Fibroblast of lung (primary cell): ENCODE data around the gene TEX19. TPM values are rescaled to one million over a fixed set of nuclear protein-coding genes. Genes with fewer than 3 reads are reported as not detected.
"Not testable (repeated sequence)": the region's sequence is repeated elsewhere in the genome, so short reads cannot be mapped to it uniquely, and the experiment has no call there.

Experiments
- DNase-seq, 2 donors: peaks; one replicate each; pipeline versions ENCODE4 v3.0.0 to v3.0.0-alpha.2; 2010; ENCODE audit warnings: low read depth in 2 of 2
- H2AFZ ChIP-seq: 2 replicates; pipeline ENCODE4 v1.5.1; 2012; ENCODE audit warnings: low read length, control low read depth, inconsistent platforms
- H3K27ac ChIP-seq: 2 replicates; pipeline ENCODE4 v1.5.1; 2011; ENCODE audit warnings: low read length, control low read depth; ENCODE audit not compliant: insufficient read depth
- H3K27me3 ChIP-seq: 2 replicates; pipeline ENCODE4 v1.5.1; 2011; ENCODE audit warnings: mild to moderate bottlenecking, low read length; ENCODE audit not compliant: control insufficient read depth, insufficient read depth
- H3K36me3 ChIP-seq: 2 replicates; pipeline ENCODE4 v1.5.1; 2011; ENCODE audit warnings: low read length; ENCODE audit not compliant: control insufficient read depth, insufficient read depth
- H3K4me1 ChIP-seq: 2 replicates; pipeline ENCODE4 v1.5.1; 2011; ENCODE audit warnings: low read length; ENCODE audit not compliant: control insufficient read depth, insufficient read depth; ENCODE audit errors: extremely low read depth
- H3K4me2 ChIP-seq: 2 replicates; pipeline ENCODE4 v1.5.1; 2011; ENCODE audit warnings: low read length, control low read depth; ENCODE audit not compliant: insufficient read depth; ENCODE audit errors: extremely low read depth
- H3K4me3 ChIP-seq, 4 experiments: fragments of 200-600 bp in 1 of 4; sonication (generic) in 1 of 4; replicated peaks in 1 of 4; 2 replicates each; pipeline ENCODE4 v1.5.1; 2011 to 2016; ENCODE audit warnings: low read length in 4 of 4, low read depth in 3 of 4, mild to moderate bottlenecking in 3 of 4, control low read depth in 2 of 4, inconsistent platforms in 1 of 4, mixed read lengths in 1 of 4; ENCODE audit not compliant: insufficient read depth in 1 of 4; ENCODE audit errors: control extremely low read depth in 1 of 4
- H3K79me2 ChIP-seq: 2 replicates; pipeline ENCODE4 v1.5.1; 2012; ENCODE audit warnings: mild to moderate bottlenecking, low read length, inconsistent platforms; ENCODE audit not compliant: control insufficient read depth, insufficient read depth
- H3K9ac ChIP-seq: 2 replicates; pipeline ENCODE4 v1.5.1; 2011; ENCODE audit warnings: mild to moderate bottlenecking, low read length, control low read depth; ENCODE audit not compliant: insufficient read depth
- H3K9me3 ChIP-seq: 2 replicates; pipeline ENCODE4 v1.5.1; 2012; ENCODE audit warnings: low read depth, low read length; ENCODE audit not compliant: control insufficient read depth, insufficient read depth
- H4K20me1 ChIP-seq: 2 replicates; pipeline ENCODE4 v1.5.1; 2011; ENCODE audit warnings: low read length; ENCODE audit not compliant: control insufficient read depth, insufficient read depth; ENCODE audit errors: extremely low read depth
- EZH2 ChIP-seq: IDR thresholded peaks from 2 replicates; pipeline ENCODE4 v1.5.1; 2012; ENCODE audit warnings: low read length, control low read depth, mild to moderate bottlenecking; ENCODE audit errors: missing control alignments
- polyA plus RNA-seq, 2 donors: library from polyadenylated mRNA; depleted of rRNA in 1 of 2; stranded (reverse) in 1 of 2; unstranded in 1 of 2; fragments of >200 nt; gene quantifications; 2 replicates each; pipeline ENCODE4 v1.2.1, GENCODE V29; 2011 to 2012; ENCODE audit warnings: missing spikeins in 1 of 2
- total RNA-seq: library from RNA; depleted of rRNA; stranded (reverse); fragments of >200 nt; gene quantifications from 2 replicates; pipeline ENCODE4 v1.2.1, GENCODE V29; 2014
- TF ChIP-seq, protein P1 (sequence below), 2 donors: IDR thresholded peaks in 1 of 2; conservative IDR thresholded peaks in 1 of 2; 1 replicate in 1 of 2; 2 replicates in 1 of 2; pipeline ENCODE4 v1.5.1; 2011 to 2012; ENCODE audit warnings: low read length in 2 of 2, control low read depth in 1 of 2, inconsistent platforms in 1 of 2, low read depth in 1 of 2, mild to moderate bottlenecking in 1 of 2

Gene TEX19
- total and polyA plus RNA-seq, 2 donors (not counting 1 experiment from before 2014, with no cell fraction given), result 0.05 to 0.17 TPM

DNA sequence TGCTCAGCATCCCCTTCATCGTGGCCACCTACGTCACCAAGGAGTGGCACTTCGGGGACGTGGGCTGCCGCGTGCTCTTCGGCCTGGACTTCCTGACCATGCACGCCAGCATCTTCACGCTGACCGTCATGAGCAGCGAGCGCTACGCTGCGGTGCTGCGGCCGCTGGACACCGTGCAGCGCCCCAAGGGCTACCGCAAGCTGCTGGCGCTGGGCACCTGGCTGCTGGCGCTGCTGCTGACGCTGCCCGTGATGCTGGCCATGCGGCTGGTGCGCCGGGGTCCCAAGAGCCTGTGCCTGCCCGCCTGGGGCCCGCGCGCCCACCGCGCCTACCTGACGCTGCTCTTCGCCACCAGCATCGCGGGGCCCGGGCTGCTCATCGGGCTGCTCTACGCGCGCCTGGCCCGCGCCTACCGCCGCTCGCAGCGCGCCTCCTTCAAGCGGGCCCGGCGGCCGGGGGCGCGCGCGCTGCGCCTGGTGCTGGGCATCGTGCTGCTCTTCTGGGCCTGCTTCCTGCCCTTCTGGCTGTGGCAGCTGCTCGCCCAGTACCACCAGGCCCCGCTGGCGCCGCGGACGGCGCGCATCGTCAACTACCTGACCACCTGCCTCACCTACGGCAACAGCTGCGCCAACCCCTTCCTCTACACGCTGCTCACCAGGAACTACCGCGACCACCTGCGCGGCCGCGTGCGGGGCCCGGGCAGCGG is 15.7 kb downstream of the TEX19 start:
- H3K4me1 ChIP-seq, result no peaks in the 10 kb centered on the region
- H2AFZ ChIP-seq, result no peak overlapping the region
- H3K27me3 ChIP-seq, result peaks cover 46% of the 10 kb centered on the region
- TF ChIP-seq EZH2, result peak; percentile 81
- TF ChIP-seq, protein P1, sequence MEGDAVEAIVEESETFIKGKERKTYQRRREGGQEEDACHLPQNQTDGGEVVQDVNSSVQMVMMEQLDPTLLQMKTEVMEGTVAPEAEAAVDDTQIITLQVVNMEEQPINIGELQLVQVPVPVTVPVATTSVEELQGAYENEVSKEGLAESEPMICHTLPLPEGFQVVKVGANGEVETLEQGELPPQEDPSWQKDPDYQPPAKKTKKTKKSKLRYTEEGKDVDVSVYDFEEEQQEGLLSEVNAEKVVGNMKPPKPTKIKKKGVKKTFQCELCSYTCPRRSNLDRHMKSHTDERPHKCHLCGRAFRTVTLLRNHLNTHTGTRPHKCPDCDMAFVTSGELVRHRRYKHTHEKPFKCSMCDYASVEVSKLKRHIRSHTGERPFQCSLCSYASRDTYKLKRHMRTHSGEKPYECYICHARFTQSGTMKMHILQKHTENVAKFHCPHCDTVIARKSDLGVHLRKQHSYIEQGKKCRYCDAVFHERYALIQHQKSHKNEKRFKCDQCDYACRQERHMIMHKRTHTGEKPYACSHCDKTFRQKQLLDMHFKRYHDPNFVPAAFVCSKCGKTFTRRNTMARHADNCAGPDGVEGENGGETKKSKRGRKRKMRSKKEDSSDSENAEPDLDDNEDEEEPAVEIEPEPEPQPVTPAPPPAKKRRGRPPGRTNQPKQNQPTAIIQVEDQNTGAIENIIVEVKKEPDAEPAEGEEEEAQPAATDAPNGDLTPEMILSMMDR (conservative IDR thresholded peaks at IDR 0.05 in 1 of 2, IDR thresholded peaks at IDR 0.05 in 1 of 2; ENCODE audit: low read depth in 1 of 2, low read length in 2 of 2), result no peak
- H3K4me2 ChIP-seq, result no peak overlapping the region
- no peak overlapping the region for H3K4me3 ChIP-seq
- no peaks in the 10 kb centered on the region for H4K20me1 ChIP-seq
- no peak overlapping the region for H3K9ac ChIP-seq
- H3K27ac ChIP-seq, result no peak overlapping the region
- no peak for DNase-seq
- H3K36me3 ChIP-seq, result no peaks in the 10 kb centered on the region
- H3K79me2 ChIP-seq, result no peaks in the 10 kb centered on the region
- H3K9me3 ChIP-seq, result no peaks in the 10 kb centered on the region

DNA sequence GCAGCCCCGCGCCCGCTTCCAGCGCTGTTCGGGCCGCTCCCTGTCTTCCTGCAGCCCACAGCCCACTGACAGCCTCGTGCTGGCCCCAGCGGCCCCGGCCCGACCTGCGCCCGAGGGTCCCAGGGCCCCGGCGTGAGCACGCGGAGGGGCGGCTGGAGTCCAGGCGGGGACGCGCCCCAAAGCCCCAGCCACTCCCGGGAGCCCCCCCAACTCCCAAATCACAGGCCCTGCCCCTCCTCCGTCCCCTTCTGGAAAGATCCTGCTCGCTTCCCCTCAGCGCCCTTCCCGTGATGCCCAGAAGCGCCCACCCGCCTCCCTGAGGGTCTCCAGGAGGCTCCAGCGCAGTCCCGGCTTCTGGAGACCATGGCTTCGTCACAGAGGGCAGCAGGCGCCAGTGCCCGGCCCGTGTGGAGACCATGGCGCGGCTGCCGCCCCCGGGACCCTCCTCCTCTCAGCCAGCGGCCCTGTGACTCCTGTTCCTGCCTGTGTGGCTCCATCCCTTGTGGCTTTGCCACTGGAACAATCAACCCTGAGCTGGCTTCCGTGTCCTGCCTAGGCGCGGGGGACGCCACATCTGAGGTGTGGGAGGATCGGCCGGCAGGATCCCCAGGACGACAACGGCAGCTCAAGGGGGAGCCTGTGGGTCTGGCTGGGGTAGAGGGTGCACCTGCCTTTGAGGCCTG is 16.5 kb downstream of the TEX19 start:
- no peak for TF ChIP-seq EZH2
- TF ChIP-seq, protein P1 (conservative IDR thresholded peaks at IDR 0.05 in 1 of 2, IDR thresholded peaks at IDR 0.05 in 1 of 2; ENCODE audit: low read depth in 1 of 2, low read length in 2 of 2), result no peak
- H3K79me2 ChIP-seq, result no peaks in the 10 kb centered on the region
- H3K36me3 ChIP-seq, result no peaks in the 10 kb centered on the region
- no peaks in the 10 kb centered on the region for H3K9me3 ChIP-seq
- DNase-seq, result no peak
- peaks cover 41% of the 10 kb centered on the region for H3K27me3 ChIP-seq
- H3K4me1 ChIP-seq, result no peaks in the 10 kb centered on the region
- H3K4me3 ChIP-seq, result no peak overlapping the region
- no peaks in the 10 kb centered on the region for H4K20me1 ChIP-seq
- no peak overlapping the region for H2AFZ ChIP-seq
- H3K9ac ChIP-seq, result no peak overlapping the region
- no peak overlapping the region for H3K27ac ChIP-seq
- H3K4me2 ChIP-seq, result no peak overlapping the region

DNA sequence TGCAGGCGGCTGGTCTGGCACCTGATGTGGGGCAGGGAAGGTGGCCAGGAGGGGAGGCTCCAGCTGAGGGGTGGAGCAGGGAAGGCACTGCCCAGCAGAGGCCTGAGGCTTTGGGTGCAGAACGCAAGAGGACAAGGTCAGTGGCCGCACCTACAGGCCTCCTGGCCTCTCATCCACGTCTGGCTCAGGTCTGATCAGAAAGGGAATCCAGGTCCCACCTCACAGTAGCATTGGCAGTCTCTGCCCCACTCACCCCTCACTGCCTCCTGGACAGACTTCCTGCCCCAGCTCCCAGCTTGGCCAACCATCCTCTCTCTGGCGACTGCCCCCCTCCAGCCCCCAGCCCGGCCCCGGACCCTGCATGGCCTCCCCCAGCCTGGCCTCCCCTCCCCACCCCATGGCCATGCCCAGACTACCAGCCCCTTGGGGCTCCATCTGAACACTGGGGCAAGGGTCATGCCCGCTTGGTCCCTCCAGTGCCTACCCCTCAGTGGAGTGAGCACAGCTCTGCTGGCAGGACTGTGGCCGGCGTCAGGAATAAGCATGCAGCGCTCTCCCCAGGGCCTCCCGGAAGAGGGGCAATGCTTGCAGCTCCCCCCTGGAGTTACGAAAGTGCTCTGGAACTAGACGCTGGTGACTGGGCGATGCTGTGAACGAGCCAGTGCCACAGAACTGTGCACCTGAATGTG is 17.1 kb downstream of the TEX19 start:
- no peaks in the 10 kb centered on the region for H4K20me1 ChIP-seq
- H3K4me1 ChIP-seq, result no peaks in the 10 kb centered on the region
- no peaks in the 10 kb centered on the region for H3K36me3 ChIP-seq
- no peaks in the 10 kb centered on the region for H3K79me2 ChIP-seq
- H3K4me3 ChIP-seq, result no peak overlapping the region
- H3K9me3 ChIP-seq, result no peaks in the 10 kb centered on the region
- TF ChIP-seq EZH2, result no peak
- TF ChIP-seq, protein P1 (conservative IDR thresholded peaks at IDR 0.05 in 1 of 2, IDR thresholded peaks at IDR 0.05 in 1 of 2; ENCODE audit: low read depth in 1 of 2, low read length in 2 of 2), result no peak
- H2AFZ ChIP-seq, result no peak overlapping the region
- H3K4me2 ChIP-seq, result no peak overlapping the region
- peaks cover 37% of the 10 kb centered on the region for H3K27me3 ChIP-seq
- H3K27ac ChIP-seq, result no peak overlapping the region
- no peak for DNase-seq
- no peak overlapping the region for H3K9ac ChIP-seq

- DNase-seq, result not testable (repeated sequence)
- peaks cover 28% of the 10 kb centered on the region for H3K27me3 ChIP-seq
These were observed 18.2 kb downstream of the TEX19 start for GRCh38 chr17:82377294-82377693.

More at GRCh38 chr17:82377294-82377693, 18.2 kb downstream of the TEX19 start:
- not testable (repeated sequence) for H3K36me3 ChIP-seq, H3K9me3 ChIP-seq, H3K4me1 ChIP-seq, H3K4me2 ChIP-seq, H3K9ac ChIP-seq, H3K79me2 ChIP-seq, H4K20me1 ChIP-seq, H3K4me3 ChIP-seq, H2AFZ ChIP-seq, H3K27ac ChIP-seq
